ENCODE results near the gene MAP4K3. TPM values are rescaled to one million over a fixed set of nuclear protein-coding genes. Genes with fewer than 3 reads are reported as not detected.

MAP4K3 gene
- total and polyA plus RNA-seq, 9 of the 15 experiments (the other 6 are each of a cell fraction or from before 2014, with no cell fraction given), result 3.1 to 30.0 (median 16.9) TPM

- BruUV-seq (replicated peaks), result no TSS peak
- no peak for FAIRE-seq
- 72% methylated on average over 6 of the region's 6 CpGs for WGBS (ENCODE audit: insufficient coverage, low coverage, missing lambda C conversion rate)
- intact Hi-C loops (cut with micrococcal nuclease), result no loop called here
- no peak for ATAC-seq
- Histone ChIP-seq H3K4me3 (no peak overlapping the region), H2AFZ (ENCODE audit: low read depth, low read length) (no peak overlapping the region), H3K9me3 (replicated peaks; ENCODE audit: control insufficient read depth, insufficient read depth, low read depth, low read length) (no peaks in the 10 kb centered on the region), H3K27me3 (ENCODE audit: control insufficient read depth in 2 of 2, insufficient read depth in 2 of 2, low read length in 2 of 2) (no peaks in the 10 kb centered on the region), H3K9me1 (ENCODE audit: control insufficient read depth, insufficient read depth, low read length) (no peaks in the 10 kb centered on the region), H3K36me3 (ENCODE audit: control insufficient read depth, insufficient read depth, low read length) (peaks cover 3% of the 10 kb centered on the region; the same call in 1 of the 3 replicates), H3K27ac (ENCODE audit: extremely low read depth, low read depth, low read length) (no peak overlapping the region), H3K4me1 (replicated peaks in 1 of 2; ENCODE audit: control insufficient read depth in 2 of 2, insufficient read depth in 2 of 2, low read length in 2 of 2) (peaks cover 0 to 3% of the 10 kb centered on the region in 2 experiments; a peak in 3 of 5 replicates), H3K79me2 (ENCODE audit: control insufficient read depth, insufficient read depth, low read length) (peaks cover 87% of the 10 kb centered on the region), H4K20me1 (replicated peaks; ENCODE audit: control insufficient read depth, insufficient read depth, low read length) (no peaks in the 10 kb centered on the region), H3K4me2 (ENCODE audit: insufficient read depth, low read length) (no peak overlapping the region), H3K9ac (ENCODE audit: insufficient read depth in 1 of 2, low read depth in 2 of 2, low read length in 2 of 2) (no peak overlapping the region)
- ChIA-PET CTCF (ENCODE audit: low intra/inter-chr PET ratio) (no interaction called here), POLR2A (no interaction called here)
- no peak for DNase-seq (ENCODE audit: extremely low read depth in 1 of 4, low spot score in 3 of 4)
- in situ Hi-C loops (cut with MboI), result no loop called here
- TF ChIP-seq POLR2B (IDR thresholded peaks at IDR 0.05; ENCODE audit: low read depth, partially characterized antibody) (no peak), BRD4 (IDR thresholded peaks at IDR 0.05) (no peak), ZNF695 (CRISPR knock-in tag; IDR thresholded peaks at IDR 0.05) (no peak), CHD4 (IDR thresholded peaks at IDR 0.05; ENCODE audit: insufficient read depth, insufficient replicate concordance, low read depth, low read length, poor library complexity, severe bottlenecking) (no peak), ATF2 (CRISPR knock-in tag; IDR thresholded peaks at IDR 0.05) (no peak), FOXJ3 (CRISPR knock-in tag; IDR thresholded peaks at IDR 0.05) (no peak), OTX1 (CRISPR knock-in tag; IDR thresholded peaks at IDR 0.05) (no peak), BACH1 (tag; IDR thresholded peaks at IDR 0.05) (no peak), RBFOX2 (IDR thresholded peaks at IDR 0.05; ENCODE audit: low read depth, low read length) (no peak), MCM2 (IDR thresholded peaks at IDR 0.05; ENCODE audit: low read depth) (no peak), SP1 (CRISPR knock-in tag; IDR thresholded peaks at IDR 0.05) (no peak)
- TF ChIP-seq, protein P1, sequence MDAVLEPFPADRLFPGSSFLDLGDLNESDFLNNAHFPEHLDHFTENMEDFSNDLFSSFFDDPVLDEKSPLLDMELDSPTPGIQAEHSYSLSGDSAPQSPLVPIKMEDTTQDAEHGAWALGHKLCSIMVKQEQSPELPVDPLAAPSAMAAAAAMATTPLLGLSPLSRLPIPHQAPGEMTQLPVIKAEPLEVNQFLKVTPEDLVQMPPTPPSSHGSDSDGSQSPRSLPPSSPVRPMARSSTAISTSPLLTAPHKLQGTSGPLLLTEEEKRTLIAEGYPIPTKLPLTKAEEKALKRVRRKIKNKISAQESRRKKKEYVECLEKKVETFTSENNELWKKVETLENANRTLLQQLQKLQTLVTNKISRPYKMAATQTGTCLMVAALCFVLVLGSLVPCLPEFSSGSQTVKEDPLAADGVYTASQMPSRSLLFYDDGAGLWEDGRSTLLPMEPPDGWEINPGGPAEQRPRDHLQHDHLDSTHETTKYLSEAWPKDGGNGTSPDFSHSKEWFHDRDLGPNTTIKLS (IDR thresholded peaks at IDR 0.05; ENCODE audit: borderline replicate concordance, low read depth), result no peak
- TF ChIP-seq, protein P2, sequence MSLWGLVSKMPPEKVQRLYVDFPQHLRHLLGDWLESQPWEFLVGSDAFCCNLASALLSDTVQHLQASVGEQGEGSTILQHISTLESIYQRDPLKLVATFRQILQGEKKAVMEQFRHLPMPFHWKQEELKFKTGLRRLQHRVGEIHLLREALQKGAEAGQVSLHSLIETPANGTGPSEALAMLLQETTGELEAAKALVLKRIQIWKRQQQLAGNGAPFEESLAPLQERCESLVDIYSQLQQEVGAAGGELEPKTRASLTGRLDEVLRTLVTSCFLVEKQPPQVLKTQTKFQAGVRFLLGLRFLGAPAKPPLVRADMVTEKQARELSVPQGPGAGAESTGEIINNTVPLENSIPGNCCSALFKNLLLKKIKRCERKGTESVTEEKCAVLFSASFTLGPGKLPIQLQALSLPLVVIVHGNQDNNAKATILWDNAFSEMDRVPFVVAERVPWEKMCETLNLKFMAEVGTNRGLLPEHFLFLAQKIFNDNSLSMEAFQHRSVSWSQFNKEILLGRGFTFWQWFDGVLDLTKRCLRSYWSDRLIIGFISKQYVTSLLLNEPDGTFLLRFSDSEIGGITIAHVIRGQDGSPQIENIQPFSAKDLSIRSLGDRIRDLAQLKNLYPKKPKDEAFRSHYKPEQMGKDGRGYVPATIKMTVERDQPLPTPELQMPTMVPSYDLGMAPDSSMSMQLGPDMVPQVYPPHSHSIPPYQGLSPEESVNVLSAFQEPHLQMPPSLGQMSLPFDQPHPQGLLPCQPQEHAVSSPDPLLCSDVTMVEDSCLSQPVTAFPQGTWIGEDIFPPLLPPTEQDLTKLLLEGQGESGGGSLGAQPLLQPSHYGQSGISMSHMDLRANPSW (CRISPR knock-in tag; IDR thresholded peaks at IDR 0.05), result no peak
Observed at GRCh38 chr2:39383146-39383545, 53.9 kb downstream of the MAP4K3 start.
